GM23338 (cell line): ENCODE results near the gene STARD8. TPM values are rescaled to one million over a fixed set of nuclear protein-coding genes. Genes with fewer than 3 reads are reported as not detected.

Experiments
- ATAC-seq: fragments of 200-7000 bp; cut with Tn5 transposase; 3 replicates; pipeline ENCODE4 v1.9.1; 2020
- DNase-seq: peaks from one replicate; pipeline ENCODE4 v3.0.0-alpha.2; 2015; ENCODE audit warnings: low spot score
- H2AFZ ChIP-seq: fragments of 200-600 bp; sonication (generic); 2 replicates; pipeline ENCODE4 v1.8.0; 2016; ENCODE audit warnings: antibody characterized with exemption, mild to moderate bottlenecking, moderate library complexity
- H3F3A ChIP-seq: fragments of 200-600 bp; sonication (generic); replicated peaks from 2 replicates; pipeline ENCODE4 v1.8.0; 2017; ENCODE audit warnings: antibody characterized with exemption, mixed run types, low read depth
- H3K27ac ChIP-seq: fragments of 200-600 bp; sonication (generic); 2 replicates; pipeline ENCODE4 v1.6.1; 2016; ENCODE audit warnings: low read depth
- H3K27me3 ChIP-seq: fragments of 200-600 bp; sonication (generic); 2 replicates; pipeline ENCODE4 v1.8.0; 2016; ENCODE audit warnings: mild to moderate bottlenecking, mixed run types, moderate library complexity; ENCODE audit not compliant: insufficient read depth
- H3K36me3 ChIP-seq: fragments of 200-600 bp; sonication (generic); 2 replicates; pipeline ENCODE4 v1.8.0; 2016; ENCODE audit warnings: mild to moderate bottlenecking; ENCODE audit not compliant: insufficient read depth
- H3K4me1 ChIP-seq: fragments of 200-600 bp; sonication (generic); 2 replicates; pipeline ENCODE4 v1.8.0; 2016; ENCODE audit warnings: mild to moderate bottlenecking, moderate library complexity; ENCODE audit not compliant: insufficient read depth
- H3K4me2 ChIP-seq: fragments of 200-600 bp; sonication (generic); 2 replicates; pipeline ENCODE4 v1.7.1; 2017; ENCODE audit warnings: mixed run types
- H3K4me3 ChIP-seq: fragments of 200-600 bp; sonication (generic); 2 replicates; pipeline ENCODE4 v1.6.1; 2016; ENCODE audit warnings: mixed run types
- H3K79me2 ChIP-seq: fragments of 200-600 bp; sonication (generic); replicated peaks from 2 replicates; pipeline ENCODE4 v1.8.0; 2017; ENCODE audit warnings: mild to moderate bottlenecking; ENCODE audit not compliant: insufficient read depth
- H3K9me2 ChIP-seq: fragments of 200-600 bp; sonication (generic); 2 replicates; pipeline ENCODE4 v1.8.0; 2017; ENCODE audit not compliant: insufficient read depth
- H4K20me1 ChIP-seq: fragments of 200-600 bp; sonication (generic); replicated peaks from 2 replicates; pipeline ENCODE4 v1.8.0; 2017; ENCODE audit warnings: mild to moderate bottlenecking; ENCODE audit not compliant: insufficient read depth
- H3K27ac Mint-ChIP-seq: 2 replicates; pipeline ENCODE4 v1.8.0; 2020; ENCODE audit warnings: inconsistent platforms, mild to moderate bottlenecking, moderate library complexity, mixed read lengths
- H3K27me3 Mint-ChIP-seq: 3 replicates; pipeline ENCODE4 v1.8.0; 2022; ENCODE audit warnings: low read depth, mild to moderate bottlenecking, moderate library complexity, mixed read lengths, inconsistent platforms; ENCODE audit not compliant: insufficient read depth, poor library complexity
- H3K36me3 Mint-ChIP-seq: 3 replicates; pipeline ENCODE4 v1.8.0; 2021; ENCODE audit warnings: low read depth, mild to moderate bottlenecking, inconsistent platforms, moderate library complexity, mixed read lengths
- H3K4me1 Mint-ChIP-seq: 3 replicates; pipeline ENCODE4 v1.8.0; 2020; ENCODE audit warnings: mild to moderate bottlenecking, inconsistent platforms, mixed read lengths
- H3K4me3 Mint-ChIP-seq: 3 replicates; pipeline ENCODE4 v1.8.0; 2021; ENCODE audit warnings: moderate library complexity, mild to moderate bottlenecking, inconsistent platforms, mixed read lengths
- H3K9me3 Mint-ChIP-seq: 3 replicates; pipeline ENCODE4 v1.8.0; 2020; ENCODE audit warnings: moderate library complexity, mild to moderate bottlenecking, inconsistent platforms, mixed read lengths
- CREB1 ChIP-seq: fragments of 250-450 bp; sonication (Bioruptor Pico); IDR thresholded peaks from 2 replicates; pipeline ENCODE4 v1.5.0; 2020; ENCODE audit warnings: low read depth, mild to moderate bottlenecking, moderate library complexity
- CTCF ChIP-seq, 2 experiments: fragments of 200-600 bp in 1 of 2; sonication (generic) in 1 of 2; conservative IDR thresholded peaks; 2 replicates each; pipeline versions ENCODE4 v1.5.1 to v1.6.1; 2016 to 2017; ENCODE audit warnings: antibody characterized with exemption in 2 of 2, low read depth in 2 of 2, mild to moderate bottlenecking in 2 of 2, moderate library complexity in 1 of 2
- EZH2 ChIP-seq: fragments of 200-600 bp; sonication (generic); IDR thresholded peaks from one replicate; pipeline ENCODE4 v1.8.0; 2017; ENCODE audit warnings: antibody characterized with exemption, mild to moderate bottlenecking, low read depth; ENCODE audit not compliant: unreplicated experiment
- EZH2phosphoT487 ChIP-seq: fragments of 200-600 bp; sonication (generic); IDR thresholded peaks from one replicate; pipeline ENCODE4 v1.8.1; 2018; ENCODE audit warnings: antibody characterized with exemption; ENCODE audit not compliant: unreplicated experiment
- JUNB ChIP-seq: IDR thresholded peaks from one replicate; pipeline ENCODE4 v1.6.1; 2016; ENCODE audit warnings: antibody characterized with exemption; ENCODE audit not compliant: unreplicated experiment
- NANOG ChIP-seq: IDR thresholded peaks from 2 replicates; pipeline ENCODE4 v1.6.1; 2016; ENCODE audit warnings: antibody characterized with exemption, borderline replicate concordance
- POLR2AphosphoS5 ChIP-seq: IDR thresholded peaks from 2 replicates; pipeline ENCODE4 v1.6.1; 2016; ENCODE audit warnings: antibody characterized with exemption, low read depth
- REST ChIP-seq: IDR thresholded peaks from one replicate; pipeline ENCODE4 v1.6.1; 2018; ENCODE audit warnings: antibody characterized with exemption; ENCODE audit not compliant: unreplicated experiment
- STAT1 ChIP-seq: IDR thresholded peaks from one replicate; pipeline ENCODE4 v1.6.1; 2016; ENCODE audit warnings: antibody characterized with exemption; ENCODE audit not compliant: unreplicated experiment
- ZNF114 ChIP-seq: fragments of 250-450 bp; sonication (Bioruptor Pico); IDR thresholded peaks from 2 replicates; pipeline ENCODE4 v1.5.0; 2020; ENCODE audit warnings: mild to moderate bottlenecking, moderate library complexity
- ZNF331 ChIP-seq: fragments of 250-450 bp; sonication (Bioruptor Pico); IDR thresholded peaks from 2 replicates; pipeline ENCODE4 v1.5.0; 2020; ENCODE audit warnings: low read depth, mild to moderate bottlenecking, moderate library complexity
- polyA plus RNA-seq: library from polyadenylated mRNA; unstranded; fragments of >200 nt; fragmentation: Nextera tagmentation; extraction: Ambion mirVana; gene quantifications from 2 replicates; pipeline ENCODE4 v1.2.1, GENCODE V29; 2016
- total RNA-seq: library from RNA; depleted of rRNA; stranded (reverse); fragments of >200 nt; shearing (Covaris generic); gene quantifications from 2 replicates; pipeline ENCODE4 v1.2.3, GENCODE V29; 2014
- TF ChIP-seq, protein P1 (sequence below): IDR thresholded peaks from 2 replicates; pipeline ENCODE4 v1.6.1; 2016; ENCODE audit warnings: antibody characterized with exemption
- TF ChIP-seq, protein P2 (sequence below): fragments of 250-450 bp; sonication (Bioruptor Pico); IDR thresholded peaks from 2 replicates; pipeline ENCODE4 v1.5.0; 2020; ENCODE audit warnings: mild to moderate bottlenecking, moderate library complexity

STARD8 gene
- total and polyA plus RNA-seq, 2 experiments from 2014 or later = 0.74 to 5.6 TPM

GRCh38 chrX:68652326-68653170, 5.1 kb downstream of the STARD8 start:
- H3K27ac Mint-ChIP-seq = no peak overlapping the region
- Histone ChIP-seq H3K9me2 (no peaks in the 10 kb centered on the region), H4K20me1 (no peaks in the 10 kb centered on the region), H3K79me2 (no peaks in the 10 kb centered on the region), H3K27me3 (no peaks in the 10 kb centered on the region), H2AFZ (no peak overlapping the region), H3F3A (no peaks in the 10 kb centered on the region), H3K36me3 (no peaks in the 10 kb centered on the region), H3K4me3 (no peak overlapping the region), H3K4me2 (no peak overlapping the region), H3K4me1 (peaks cover 12% of the 10 kb centered on the region), H3K27ac (no peak overlapping the region; the same call in 1 of the 2 replicates)
- peaks cover 11% of the 10 kb centered on the region for H3K4me1 Mint-ChIP-seq
- TF ChIP-seq JUNB (no peak), ZNF331 (CRISPR knock-in tag) (no peak), EZH2phosphoT487 (no peak), EZH2 (no peak), CREB1 (CRISPR knock-in tag) (no peak), STAT1 (no peak), ZNF114 (CRISPR knock-in tag) (no peak), NANOG (no peak), POLR2AphosphoS5 (no peak), REST (no peak), CTCF (conservative IDR thresholded peaks at IDR 0.05; ENCODE audit: low read depth in 2 of 2) (no peak)
- TF ChIP-seq, protein P1, sequence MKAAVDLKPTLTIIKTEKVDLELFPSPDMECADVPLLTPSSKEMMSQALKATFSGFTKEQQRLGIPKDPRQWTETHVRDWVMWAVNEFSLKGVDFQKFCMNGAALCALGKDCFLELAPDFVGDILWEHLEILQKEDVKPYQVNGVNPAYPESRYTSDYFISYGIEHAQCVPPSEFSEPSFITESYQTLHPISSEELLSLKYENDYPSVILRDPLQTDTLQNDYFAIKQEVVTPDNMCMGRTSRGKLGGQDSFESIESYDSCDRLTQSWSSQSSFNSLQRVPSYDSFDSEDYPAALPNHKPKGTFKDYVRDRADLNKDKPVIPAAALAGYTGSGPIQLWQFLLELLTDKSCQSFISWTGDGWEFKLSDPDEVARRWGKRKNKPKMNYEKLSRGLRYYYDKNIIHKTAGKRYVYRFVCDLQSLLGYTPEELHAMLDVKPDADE = no peak
- TF ChIP-seq, protein P2, sequence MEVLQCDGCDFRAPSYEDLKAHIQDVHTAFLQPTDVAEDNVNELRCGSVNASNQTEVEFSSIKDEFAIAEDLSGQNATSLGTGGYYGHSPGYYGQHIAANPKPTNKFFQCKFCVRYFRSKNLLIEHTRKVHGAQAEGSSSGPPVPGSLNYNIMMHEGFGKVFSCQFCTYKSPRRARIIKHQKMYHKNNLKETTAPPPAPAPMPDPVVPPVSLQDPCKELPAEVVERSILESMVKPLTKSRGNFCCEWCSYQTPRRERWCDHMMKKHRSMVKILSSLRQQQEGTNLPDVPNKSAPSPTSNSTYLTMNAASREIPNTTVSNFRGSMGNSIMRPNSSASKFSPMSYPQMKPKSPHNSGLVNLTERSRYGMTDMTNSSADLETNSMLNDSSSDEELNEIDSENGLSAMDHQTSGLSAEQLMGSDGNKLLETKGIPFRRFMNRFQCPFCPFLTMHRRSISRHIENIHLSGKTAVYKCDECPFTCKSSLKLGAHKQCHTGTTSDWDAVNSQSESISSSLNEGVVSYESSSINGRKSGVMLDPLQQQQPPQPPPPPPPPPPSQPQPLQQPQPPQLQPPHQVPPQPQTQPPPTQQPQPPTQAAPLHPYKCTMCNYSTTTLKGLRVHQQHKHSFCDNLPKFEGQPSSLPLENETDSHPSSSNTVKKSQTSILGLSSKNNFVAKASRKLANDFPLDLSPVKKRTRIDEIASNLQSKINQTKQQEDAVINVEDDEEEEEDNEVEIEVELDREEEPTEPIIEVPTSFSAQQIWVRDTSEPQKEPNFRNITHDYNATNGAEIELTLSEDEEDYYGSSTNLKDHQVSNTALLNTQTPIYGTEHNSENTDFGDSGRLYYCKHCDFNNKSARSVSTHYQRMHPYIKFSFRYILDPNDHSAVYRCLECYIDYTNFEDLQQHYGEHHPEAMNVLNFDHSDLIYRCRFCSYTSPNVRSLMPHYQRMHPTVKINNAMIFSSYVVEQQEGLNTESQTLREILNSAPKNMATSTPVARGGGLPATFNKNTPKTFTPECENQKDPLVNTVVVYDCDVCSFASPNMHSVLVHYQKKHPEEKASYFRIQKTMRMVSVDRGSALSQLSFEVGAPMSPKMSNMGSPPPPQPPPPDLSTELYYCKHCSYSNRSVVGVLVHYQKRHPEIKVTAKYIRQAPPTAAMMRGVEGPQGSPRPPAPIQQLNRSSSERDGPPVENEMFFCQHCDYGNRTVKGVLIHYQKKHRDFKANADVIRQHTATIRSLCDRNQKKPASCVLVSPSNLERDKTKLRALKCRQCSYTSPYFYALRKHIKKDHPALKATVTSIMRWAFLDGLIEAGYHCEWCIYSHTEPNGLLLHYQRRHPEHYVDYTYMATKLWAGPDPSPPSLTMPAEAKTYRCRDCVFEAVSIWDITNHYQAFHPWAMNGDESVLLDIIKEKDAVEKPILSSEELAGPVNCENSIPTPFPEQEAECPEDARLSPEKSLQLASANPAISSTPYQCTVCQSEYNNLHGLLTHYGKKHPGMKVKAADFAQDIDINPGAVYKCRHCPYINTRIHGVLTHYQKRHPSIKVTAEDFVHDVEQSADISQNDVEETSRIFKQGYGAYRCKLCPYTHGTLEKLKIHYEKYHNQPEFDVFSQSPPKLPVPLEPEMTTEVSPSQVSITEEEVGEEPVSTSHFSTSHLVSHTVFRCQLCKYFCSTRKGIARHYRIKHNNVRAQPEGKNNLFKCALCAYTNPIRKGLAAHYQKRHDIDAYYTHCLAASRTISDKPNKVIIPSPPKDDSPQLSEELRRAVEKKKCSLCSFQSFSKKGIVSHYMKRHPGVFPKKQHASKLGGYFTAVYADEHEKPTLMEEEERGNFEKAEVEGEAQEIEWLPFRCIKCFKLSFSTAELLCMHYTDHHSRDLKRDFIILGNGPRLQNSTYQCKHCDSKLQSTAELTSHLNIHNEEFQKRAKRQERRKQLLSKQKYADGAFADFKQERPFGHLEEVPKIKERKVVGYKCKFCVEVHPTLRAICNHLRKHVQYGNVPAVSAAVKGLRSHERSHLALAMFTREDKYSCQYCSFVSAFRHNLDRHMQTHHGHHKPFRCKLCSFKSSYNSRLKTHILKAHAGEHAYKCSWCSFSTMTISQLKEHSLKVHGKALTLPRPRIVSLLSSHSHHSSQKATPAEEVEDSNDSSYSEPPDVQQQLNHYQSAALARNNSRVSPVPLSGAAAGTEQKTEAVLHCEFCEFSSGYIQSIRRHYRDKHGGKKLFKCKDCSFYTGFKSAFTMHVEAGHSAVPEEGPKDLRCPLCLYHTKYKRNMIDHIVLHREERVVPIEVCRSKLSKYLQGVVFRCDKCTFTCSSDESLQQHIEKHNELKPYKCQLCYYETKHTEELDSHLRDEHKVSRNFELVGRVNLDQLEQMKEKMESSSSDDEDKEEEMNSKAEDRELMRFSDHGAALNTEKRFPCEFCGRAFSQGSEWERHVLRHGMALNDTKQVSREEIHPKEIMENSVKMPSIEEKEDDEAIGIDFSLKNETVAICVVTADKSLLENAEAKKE (CRISPR knock-in tag) = no peak
- DNase-seq = no peak
- peaks cover 4% of the 10 kb centered on the region; the same call in 2 of the 3 replicates for H3K9me3 Mint-ChIP-seq
- peaks cover 5% of the 10 kb centered on the region for H3K27me3 Mint-ChIP-seq
- H3K4me3 Mint-ChIP-seq = no peak overlapping the region
- no peaks in the 10 kb centered on the region for H3K36me3 Mint-ChIP-seq
- ATAC-seq = no peak
